Measurements from ENCODE around the gene CSNK2A3.

Gene CSNK2A3

GRCh38 chr11:11338304-11338703 is 14.7 kb downstream of the CSNK2A3 start:
- DNase-seq = no peak

DNA sequence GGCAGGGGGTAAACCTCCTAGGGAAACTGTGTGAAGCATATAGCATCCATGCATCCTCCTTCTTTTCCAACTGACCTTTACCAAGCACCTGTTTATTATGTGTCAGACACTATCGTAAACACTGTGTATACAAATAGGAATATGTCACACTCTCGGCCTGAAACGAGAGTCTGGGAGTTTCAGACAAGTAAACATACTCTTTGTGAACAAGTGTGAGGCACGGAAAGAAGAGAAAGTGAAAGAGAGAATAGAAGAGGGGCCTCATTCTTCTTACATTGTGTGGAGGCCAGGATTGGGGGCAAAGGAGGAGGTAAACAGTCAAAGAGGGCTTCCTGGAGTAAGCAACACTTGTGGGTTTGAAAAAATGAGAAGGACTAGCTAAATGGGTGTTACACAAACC is 16.4 kb downstream of the CSNK2A3 start:
- DNase-seq = no peak

GRCh38 chr11:11335043-11335442 is 18.0 kb downstream of the CSNK2A3 start:
- no peak for DNase-seq

DNA sequence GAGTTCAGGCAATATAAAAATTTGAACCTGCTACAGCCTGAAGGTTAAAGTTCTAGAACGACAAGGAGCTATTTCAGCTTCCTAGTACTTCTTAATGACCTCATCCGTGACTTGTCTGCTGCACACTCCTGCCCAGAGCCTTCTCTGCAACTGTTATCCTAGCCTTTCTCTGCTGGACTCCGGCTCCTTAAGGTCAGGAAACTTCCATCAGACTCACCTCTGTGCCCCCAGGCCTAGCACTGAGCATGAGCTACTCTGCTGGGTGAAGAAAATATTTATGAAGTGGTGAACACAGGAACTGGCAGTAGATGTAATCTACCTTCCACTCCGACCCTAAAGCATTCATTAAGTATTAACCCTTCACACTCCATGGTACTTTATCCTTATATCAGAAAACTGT is 18.4 kb downstream of the CSNK2A3 start:
- no peak for DNase-seq

DNA sequence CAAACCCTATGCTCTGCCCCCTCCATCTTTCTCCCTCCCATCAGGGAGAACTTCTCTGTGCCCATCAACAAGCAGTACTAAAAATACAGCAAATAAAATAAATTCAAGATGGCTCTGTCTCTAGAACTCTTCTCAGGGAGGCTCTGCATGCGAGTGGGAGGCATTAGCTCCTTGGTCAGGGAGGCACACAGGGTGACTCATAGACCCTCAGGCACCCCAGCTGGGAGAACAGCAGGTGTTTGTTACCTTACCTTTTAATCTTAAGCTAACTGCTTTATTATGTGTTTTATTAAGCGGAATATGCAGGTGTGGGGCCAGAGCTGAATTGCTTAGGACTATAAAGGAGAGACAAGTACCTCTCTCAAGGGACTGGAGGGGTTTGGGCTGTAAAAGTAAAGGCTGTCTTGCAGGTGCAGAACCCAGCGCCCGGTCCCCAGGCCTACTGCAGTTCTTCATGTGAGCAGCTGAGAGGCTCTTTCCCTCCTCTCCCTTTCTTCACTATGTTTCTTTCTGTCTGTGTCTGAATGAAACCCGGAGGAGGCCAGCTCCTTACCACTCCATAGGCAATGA is 20.8 kb downstream of the CSNK2A3 start:
- no peak for DNase-seq

- DNase-seq = no peak
Observed at GRCh38 chr11:11329062-11329806, 23.8 kb downstream of the CSNK2A3 start.

- no peak for DNase-seq
Observed at GRCh38 chr11:11324090-11324489, 29.0 kb downstream of the CSNK2A3 start.

GRCh38 chr11:11322101-11322500 is 30.9 kb downstream of the CSNK2A3 start:
- no peak for DNase-seq

DNA sequence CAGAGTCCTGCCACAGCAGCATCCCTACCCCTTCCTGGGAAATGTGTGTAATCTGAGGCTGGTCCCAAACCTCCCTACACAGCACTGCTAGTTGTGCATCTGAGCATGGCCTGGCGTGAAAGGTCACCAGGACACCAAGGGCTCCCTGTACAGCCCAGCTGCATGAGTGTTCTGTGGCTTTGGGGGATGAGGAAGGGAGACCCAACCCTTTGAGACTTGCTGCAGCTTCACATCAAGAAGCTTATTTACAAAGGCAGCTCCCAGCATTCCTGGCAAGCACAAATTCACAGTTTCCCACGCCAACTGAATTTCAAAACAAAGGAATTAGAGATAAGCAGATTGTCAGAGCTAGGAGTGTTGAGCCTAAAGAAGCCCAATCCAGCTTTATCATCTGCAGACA is 32.2 kb downstream of the CSNK2A3 start:
- no peak for DNase-seq

- DNase-seq = no peak
Observed at GRCh38 chr11:11318961-11319360, 34.1 kb downstream of the CSNK2A3 start.

DNA sequence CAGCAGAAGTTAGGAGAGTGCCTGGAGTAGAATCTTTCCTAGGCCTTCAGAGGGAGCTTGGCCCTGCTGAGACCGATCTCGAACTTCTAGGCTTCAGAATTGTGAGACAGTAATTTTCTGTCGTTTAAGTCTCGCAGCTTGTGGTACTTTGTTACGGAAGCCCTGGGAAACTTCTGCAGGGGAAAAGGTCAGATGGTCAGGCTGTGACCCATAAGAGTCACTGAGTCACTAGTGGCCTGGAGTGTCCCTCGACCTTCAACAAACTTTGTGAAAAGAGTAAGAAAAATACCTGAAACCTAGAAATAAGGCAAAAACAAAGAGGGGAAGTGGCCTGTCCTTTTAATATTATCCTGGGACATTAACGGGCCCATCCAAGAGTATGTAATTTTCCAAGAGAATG is 34.6 kb downstream of the CSNK2A3 start:
- DNase-seq = no peak

DNA sequence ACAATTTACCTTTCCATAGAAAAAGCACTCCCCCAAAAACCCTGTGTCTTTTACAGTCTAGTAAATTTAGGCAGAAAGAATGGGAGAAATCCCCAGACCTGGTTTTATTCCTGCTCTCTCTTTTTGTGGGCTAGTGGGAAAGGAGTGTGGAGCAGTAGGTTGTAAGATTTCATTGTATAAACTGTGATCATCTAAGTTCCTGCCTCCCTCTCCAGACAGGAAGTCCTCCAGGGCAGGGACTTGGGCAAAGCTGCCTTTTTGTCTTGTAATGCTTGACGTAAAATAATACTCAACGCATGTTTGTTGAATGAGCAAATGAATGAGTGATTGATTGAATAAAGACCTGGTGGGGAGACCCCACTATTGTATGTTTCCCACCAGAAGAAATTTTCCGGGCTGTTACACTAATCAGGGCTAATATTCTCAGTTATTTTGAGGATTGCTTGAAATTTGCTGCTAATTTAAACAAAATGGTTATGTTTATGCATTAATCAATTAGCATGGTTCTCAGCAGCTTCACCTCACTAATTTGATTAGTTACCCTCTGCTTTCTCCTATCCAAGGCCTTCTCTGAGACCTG is 36.3 kb downstream of the CSNK2A3 start:
- DNase-seq = no peak

- no peak for DNase-seq
Observed at GRCh38 chr11:11313902-11314692, 39.0 kb downstream of the CSNK2A3 start.

- DNase-seq = no peak
Observed at GRCh38 chr11:11313426-11313825, 39.6 kb downstream of the CSNK2A3 start.

DNA sequence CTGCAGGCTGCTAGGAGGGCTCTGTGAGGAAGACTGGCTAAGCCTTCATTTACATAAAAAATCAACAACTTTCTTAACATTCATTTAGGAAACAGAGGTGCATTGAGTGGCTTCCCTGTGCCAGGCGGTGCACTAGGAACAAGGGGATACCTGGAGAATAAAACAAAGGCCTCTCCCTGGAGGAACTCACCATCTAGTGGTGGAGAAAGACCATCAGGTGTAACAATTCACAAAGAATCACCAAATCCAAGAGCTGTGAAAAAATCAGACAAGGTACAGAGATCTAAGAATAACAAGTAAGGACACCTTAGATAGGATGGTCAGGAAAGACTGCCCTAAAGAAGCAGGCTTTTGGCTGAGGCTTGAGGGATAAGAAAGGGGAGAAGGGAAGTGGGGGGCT is 40.3 kb downstream of the CSNK2A3 start:
- DNase-seq = no peak

- no peak for DNase-seq
Observed at GRCh38 chr11:11311169-11311568, 41.9 kb downstream of the CSNK2A3 start.

- no peak for DNase-seq
Observed at GRCh38 chr11:11309906-11310305, 43.1 kb downstream of the CSNK2A3 start.

GRCh38 chr11:11308249-11308648 is 44.8 kb downstream of the CSNK2A3 start:
- DNase-seq = no peak

DNA sequence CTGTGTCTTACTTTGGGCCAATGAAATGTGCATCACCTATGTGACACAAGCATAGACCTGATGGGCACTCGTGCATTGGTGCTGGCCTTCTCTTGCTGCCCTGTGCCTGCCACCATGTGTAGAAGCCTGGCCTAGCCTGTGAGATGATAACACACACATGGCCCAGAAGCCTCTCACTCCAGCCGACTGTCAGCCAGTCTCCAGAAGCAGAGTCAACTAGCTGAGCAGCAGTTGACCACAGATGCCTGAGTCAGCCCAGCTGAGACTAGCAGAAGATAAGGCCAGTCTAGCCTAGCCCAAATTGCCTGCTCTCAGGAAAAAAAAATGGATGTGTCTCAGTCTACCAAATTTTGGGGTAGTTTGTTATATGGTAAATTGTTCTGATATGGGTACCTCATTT is 46.2 kb downstream of the CSNK2A3 start:
- DNase-seq = no peak

- DNase-seq = no peak
Observed at GRCh38 chr11:11304550-11304949, 48.5 kb downstream of the CSNK2A3 start.

GRCh38 chr11:11302565-11302964 is 50.5 kb downstream of the CSNK2A3 start:
- no peak for DNase-seq
